Hepatic stellate cell (primary cell): ENCODE results near the gene NR4A2.
A peak's percentile ranks its signal among the peaks of the same experiment; 100 is the strongest.

Experiments
- DNase-seq: peaks from one replicate; pipeline ENCODE4 v3.0.0; 2011; ENCODE audit warnings: low spot score

The NR4A2 gene

DNA sequence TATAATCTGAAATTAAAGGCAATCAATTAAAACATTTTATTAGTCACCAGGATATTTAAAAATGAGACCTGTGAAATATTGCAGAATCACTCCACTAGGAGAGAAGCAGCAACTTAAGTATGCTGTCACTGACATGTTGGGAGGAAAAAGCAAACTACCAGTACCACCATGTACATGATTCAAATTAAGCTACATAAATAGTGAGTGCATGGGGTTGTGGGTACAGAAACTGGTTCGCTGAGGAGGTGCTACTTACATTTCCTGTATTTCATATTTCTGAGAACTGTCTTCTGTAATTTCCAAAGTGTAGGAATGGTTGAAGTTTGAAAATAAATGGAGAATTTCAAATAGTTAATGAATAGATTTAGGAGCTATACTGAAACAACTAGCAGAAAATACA is 7.9 kb upstream of the NR4A2 start:
- DNase-seq = no peak

DNA sequence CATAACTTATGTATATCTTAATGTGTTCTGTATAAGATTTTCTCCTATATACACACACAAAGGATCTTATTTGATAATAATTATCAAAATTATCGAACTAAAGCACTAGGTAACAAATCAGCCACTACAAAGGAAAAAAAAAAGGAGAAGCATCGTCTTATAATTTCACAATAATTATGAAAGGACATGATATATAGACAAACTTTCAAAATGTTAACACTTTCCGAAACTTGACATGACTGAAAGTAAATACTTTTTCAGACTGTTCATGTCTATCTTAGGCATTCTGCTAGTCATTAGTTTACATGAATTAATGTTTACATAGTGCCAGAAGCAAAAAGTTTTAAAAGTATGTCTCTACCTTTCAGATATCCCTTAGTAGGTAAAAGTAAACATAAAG is 7.3 kb upstream of the NR4A2 start:
- no peak for DNase-seq

DNA sequence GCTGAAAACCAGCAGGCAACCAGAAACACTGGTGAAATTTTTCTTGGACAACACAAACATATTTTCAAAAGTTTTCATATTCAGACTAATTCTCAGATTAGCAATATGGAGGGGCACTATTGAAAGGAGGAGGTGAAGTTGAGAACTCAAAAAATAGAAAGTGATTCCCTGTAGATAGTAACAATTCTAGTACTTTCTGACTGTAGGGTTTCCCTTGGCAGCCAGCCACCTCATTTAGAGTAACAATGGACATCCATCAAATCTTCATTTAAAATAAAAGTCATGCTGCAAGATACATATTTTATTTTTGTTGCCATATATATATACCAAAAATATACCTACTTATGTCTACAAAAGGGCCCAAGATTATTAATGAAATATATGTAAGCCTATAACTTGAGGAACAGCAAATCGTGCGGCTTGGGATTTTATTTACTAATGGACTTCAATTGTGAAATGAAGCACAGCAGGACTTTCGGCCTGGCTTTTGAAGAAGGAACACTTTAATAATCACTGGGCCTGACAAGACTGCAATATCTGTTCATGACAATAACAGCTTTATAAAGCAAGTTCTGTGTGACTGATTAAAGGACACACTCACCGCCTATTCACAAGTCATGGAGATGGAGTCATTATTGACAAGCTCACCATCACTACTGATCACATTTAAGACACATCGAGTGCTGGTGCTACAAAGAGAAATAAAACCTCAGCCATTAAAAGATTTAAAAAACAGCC is 6.8 kb upstream of the NR4A2 start:
- no peak for DNase-seq

DNA sequence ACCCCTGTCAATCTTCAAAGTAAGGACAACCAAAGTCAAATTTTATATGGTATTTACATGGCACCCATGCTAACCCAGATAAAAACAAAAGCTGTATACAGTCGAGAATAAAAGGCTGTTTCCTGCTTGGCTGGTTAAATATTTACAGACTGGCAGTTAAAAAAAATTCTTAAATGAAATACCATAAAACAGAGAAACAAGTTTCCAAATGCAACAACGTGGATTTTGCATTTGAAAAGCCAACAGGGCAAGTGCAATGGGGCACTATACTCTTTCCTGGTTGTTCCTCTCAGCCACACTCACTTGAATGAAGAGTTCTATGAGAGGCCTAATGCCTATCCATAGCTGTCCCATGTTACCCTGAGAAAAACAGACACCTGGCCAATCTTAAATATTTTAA is 6.1 kb upstream of the NR4A2 start:
- DNase-seq = no peak

DNA sequence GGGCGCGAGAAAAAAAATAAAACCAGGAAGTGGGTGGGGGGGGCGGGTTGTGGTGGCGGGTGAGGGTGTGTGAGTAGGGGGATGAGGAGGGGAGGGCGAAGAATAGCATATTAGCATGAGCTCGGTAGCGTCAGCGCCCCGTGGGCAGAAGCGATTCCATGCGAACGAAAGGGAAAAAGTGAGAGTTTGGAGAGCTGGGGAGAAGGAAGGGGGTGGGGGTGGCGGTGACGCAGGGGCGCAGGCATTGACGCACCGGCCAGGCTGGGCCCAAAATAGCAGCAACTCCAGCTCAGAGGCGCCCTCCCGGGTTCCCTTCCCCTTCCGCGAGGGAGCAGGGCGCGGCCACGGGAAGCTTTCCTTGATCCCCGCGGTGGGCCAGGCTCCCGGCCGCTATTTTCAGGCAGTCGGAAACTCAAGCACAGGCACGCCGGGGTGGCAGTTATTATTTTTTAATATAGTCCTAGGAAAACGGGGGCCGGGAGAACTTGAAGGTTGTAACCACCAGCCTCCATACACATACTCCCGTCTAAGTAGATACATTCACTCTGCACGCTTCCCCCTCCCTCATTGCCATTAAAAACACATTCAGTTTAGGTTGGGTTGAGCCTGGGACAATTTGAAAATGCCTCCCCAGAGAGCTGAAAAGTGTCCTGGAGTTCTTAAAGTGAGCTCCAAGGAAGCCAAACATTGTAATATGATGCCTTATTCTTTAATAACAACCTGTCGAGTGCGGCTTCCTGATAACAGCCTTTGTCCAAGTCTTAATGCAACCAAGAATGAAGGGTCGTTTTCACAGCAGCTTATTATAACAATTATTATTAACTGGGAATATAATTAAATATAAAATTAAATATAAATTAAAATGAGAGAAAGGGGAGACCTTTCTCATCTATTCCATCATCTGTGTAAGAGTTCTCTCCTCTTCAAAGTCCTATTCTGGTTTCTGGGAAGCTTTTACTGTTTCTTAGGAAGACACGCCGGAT is 2.3 kb upstream of the NR4A2 start:
- DNase-seq = peak; percentile 89

DNA sequence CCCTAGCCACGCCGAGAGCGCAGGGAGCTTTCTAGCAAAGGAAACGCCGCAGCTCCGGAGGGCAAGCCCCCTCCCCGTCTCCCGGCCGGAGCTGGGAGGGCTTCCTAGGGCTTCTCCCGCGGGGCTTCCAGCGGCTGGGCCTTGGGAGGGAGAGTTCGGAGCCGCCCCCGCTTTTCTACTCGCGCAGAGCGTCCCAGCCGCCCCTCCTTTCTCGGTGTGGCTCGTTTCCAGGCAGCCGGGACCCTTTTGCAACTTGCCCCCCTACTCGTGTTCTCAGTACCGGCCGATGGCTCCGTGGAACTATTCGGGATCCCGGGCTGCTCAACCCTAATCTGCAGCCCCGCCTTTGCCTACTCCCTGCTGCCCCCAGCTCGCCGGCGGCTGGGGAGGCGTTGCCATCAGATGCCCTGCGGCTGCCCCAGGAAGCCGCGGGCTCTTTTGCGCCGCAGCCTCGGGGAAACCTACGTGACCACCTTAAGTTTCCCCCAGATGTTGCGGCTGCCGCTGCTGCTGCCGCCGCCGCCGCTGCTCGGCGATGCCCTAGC is 1.5 kb upstream of the NR4A2 start:
- peak; percentile 74 for DNase-seq

DNA sequence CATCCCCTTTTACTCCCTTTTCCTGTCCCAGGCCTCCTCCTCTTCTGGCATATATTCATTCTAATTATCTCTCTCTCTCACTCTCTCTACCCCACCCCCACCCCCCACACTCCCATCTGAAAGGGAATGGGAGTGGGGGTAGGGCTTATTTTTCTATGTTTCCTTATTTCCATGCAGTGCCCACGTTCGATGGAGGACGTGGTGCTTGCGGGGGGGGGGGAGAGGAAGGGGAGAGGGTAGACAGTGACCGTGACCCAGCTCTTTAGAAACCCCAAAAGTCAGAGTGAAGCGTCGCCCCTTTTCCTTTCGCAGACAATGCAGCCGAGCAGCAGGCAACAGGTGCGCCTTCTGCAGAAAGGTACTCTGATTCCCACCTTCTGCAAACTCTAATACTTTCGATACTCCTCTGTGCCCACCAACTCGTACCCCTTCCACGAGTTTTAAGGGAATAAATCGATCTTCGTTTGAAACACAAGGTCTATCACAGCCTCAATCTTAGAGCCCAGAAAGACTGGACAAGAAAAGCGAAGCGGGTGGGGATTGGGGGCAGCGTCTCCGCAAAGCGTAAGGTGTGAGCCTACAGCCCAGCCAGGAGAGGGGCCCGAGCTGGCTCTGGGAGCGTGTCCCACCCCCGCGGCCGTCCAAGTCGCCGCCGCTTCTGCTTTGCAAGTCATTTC is 891 bp upstream of the NR4A2 start:
- DNase-seq = no peak

DNA sequence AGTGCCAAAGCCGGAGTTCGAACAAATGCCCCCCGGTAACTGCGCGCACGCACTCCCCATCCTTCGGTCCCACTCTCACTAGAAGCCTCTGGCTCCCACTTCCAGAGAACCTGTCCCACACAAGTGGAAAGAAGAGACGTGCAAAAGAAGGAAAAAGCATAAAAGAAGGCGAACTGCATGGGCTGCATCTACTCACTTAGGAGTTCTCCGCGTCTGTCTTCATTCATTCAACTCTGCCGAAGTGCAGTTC is 312 bp downstream of the NR4A2 start:
- DNase-seq = no peak

DNA sequence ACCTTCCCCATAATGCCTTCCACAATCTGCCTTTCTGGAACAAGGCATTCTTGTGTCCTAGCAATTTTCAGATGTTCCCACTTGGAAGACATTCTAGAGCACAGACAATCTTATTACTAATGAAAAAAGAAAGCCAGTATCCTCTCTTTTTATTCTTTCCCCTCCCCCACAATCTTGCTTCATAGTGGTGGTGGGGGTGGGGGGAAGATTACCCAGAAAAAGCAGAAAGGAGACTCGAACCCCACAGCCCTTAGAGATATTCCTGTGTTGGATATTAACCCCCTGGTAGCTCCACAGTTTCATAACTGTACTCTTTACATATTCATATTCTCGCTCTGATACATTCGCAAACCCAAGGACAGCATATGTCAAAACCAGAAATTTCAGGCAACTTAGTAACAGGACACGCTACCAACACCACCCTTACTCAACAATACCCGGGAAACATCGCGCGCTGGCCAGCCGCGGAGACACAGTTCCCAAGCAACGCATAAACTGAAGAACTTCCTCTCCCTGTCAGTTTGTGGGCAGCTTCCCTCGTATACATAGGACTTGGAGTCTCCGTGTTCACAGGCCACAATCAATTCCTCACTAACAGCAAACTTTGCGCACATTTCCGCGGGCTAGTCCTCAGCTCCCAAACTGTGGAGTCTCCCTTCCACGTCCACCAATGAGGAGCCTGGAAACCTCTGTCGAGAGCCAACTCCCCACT is 793 bp downstream of the NR4A2 start:
- peak; percentile 86 for DNase-seq

DNA sequence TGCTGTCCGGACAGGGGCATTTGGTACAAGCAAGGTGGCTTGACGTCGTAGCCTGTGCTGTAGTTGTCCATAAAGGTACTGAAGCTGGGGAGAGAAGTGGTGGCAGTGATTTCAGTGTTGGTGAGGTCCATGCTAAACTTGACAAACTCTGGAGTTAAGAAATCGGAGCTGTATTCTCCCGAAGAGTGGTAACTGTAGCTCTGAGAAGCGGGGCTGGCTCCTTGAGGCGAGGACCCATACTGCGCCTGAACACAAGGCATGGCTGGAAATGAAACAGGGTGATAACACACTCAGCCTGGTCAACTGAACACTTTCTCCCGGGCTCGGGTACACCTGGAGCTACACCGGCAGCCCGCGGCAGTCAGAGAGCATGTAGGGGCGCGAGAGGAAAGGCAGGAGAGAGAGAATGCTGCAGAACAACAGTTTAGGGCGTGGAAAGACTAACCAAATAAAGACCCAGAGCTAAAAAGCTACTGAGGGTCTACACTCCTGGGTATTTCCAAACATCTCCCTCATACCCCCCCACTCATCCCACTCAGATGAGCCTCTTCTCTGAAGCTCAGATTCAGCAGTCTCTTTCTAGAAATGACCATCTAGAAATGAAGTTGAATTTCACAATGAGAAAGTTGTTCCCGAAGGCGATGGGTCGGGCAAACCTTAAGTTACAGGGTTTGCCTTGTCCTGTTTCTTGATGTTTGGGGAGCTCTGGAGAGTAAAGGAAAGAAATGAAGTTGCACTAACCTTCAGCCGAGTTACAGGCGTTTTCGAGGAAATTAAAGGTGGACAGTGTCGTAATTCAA is 2.4 kb downstream of the NR4A2 start:
- no peak for DNase-seq

DNA sequence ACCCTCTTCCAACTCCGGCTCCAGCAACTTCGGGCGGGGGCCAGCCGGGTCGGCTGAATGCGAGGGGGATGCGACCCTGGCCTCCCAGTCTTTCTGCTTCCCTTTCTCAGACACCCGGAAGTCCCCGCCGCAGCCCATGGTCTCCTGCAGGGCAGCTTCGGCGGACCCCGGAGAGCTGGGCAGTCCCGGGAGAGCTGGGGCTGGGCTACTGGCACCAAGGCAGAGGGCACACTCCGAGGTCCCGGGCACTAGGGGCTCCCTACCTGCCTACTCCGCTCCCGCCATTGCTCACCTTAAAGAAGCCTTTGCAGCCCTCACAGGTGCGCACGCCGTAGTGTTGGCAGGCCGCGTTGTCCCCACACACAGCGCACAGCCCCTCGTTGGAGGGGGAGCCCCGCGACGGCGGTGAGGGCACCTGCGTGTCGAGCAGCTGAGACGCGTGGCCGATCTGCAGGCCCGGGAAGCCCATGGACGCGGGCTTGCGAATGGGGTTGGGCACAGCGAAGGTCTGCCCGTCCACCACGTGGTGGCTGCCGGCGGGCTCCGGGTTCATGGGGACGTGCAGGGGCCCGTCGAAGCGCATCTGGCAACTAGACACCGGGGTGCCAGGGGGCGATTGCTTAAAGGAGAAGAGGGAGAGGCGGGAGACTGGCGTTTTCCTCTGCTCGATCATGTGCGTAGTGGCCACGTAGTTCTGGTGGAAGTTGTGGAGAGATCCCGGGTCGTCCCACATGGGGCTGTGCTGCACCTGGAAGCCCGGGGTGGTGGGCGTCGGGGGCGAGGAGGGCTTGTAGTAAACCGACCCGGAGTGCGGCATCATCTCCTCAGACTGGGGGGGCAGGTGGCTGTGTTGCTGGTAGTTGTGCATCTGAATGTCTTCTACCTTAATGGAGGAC is 3.2 kb downstream of the NR4A2 start:
- no peak for DNase-seq

DNA sequence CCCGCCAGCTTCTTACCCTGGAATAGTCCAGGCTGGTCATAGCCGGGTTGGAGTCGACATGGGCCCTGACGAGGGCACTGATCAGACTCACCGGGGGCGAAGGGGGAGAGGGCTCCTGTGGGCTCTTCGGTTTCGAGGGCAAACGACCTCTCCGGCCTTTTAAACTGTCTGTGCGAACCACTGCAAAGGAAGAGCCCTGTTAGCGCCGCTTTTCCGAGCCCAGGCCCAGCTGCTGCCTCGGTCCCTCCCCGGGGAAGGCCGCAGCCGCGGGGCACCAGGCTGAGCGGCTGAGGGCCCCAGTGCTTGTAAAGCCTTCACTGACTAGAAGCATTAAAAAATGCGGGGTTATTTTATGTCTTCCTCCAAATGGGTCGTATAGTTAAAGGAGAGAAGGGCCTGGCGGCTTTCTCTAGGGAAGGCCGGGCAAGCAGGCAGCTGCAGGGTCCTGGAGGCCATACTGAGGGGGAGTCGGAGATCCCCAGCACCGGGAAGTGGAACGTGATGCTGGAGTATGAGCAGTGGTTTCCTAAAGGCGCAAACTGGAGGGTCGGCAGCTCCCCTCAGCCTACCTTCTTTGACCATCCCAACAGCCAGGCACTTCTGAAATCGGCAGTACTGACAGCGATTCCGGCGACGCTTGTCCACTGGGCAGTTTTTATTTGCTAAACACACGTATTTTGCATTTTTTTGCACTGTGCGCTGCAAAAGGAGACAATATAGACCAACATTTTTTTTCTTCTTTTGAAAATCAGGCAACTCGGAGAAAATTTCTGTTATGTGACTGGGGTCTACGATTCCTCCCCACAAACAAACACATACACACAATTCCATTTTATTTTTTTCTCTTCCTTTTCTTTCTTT is 4.5 kb downstream of the NR4A2 start:
- no peak for DNase-seq

DNA sequence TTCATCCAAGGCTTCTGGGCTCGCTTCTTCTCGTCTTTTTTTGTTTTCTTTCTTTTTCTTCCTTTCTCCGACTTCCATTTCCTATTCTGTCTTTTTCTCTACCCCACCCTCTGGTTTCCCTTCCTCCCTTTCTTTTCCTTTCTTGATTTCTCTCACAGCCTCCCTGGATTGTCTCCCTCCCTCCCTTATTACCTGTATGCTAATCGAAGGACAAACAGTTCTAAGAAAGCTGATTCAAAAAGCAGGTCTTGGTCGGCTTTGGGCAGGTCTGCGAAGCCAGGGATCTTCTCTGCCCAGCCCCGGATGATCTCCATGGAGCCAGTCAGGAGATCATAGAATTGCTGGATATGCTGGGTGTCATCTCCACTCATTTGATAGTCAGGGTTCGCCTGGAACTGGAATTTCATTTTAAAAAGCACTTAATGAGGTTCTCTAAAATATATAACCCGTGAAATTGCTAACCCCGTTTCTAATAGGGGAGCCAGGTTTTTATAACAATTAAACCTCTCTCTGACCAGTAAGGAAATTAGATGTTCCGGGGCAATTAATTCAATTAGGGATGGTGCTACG is 5.9 kb downstream of the NR4A2 start:
- DNase-seq = no peak

DNA sequence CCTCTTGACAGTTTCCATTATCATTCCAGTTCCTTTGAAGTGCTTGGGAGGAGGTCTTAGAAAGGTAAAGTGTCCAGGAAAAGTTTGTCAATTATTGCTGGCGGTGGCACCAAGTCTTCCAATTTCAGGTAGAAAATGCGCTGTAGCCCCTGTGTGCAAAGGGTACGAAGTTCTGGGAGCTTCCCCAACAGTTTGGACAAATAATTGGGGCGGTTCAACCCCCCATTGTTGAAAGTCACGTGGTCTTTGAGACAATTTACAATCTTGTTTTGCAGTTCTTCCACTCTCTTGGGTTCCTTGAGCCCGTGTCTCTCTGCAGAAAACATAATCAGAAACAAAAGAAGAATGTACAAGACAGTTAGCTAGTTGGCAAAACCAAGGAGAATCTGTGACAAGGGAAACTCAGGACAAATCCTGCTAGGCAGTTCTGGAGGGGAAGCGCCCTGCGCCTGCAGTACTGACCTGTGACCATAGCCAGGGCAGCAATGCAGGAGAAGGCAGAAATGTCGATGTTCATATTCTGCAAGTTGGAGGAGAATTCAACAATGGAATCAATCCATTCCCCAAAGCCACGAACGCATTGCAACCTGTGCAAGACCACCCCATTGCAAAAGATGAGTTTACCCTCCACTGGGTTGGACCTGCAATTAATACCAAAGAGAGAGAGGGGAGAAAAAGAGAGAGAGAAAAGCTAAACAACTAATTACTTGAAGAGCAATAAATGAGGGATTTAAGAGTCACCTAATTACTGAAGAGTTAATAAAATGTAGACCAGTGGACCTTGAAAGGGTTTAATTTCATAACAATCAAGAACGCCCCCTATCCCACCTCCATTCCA is 6.6 kb downstream of the NR4A2 start:
- no peak for DNase-seq

DNA sequence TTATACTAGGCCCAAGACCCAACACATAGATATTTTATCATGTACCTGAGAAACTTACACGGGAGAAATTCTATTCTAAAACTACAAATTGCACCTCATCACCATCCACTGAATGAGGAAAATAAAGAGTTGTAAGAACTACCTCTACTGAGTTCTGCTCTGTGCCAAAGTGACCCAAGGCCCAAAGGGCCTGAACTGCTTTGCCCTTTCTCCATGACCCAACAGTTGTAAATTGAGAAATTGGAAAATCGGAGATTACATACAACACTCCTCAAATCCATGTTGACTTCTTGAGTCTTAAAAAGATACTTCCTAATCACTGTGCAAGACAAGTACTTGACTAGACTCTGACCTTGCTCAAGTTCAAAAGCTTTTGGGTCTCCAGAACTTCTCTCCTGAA is 8.8 kb downstream of the NR4A2 start:
- no peak for DNase-seq

DNA sequence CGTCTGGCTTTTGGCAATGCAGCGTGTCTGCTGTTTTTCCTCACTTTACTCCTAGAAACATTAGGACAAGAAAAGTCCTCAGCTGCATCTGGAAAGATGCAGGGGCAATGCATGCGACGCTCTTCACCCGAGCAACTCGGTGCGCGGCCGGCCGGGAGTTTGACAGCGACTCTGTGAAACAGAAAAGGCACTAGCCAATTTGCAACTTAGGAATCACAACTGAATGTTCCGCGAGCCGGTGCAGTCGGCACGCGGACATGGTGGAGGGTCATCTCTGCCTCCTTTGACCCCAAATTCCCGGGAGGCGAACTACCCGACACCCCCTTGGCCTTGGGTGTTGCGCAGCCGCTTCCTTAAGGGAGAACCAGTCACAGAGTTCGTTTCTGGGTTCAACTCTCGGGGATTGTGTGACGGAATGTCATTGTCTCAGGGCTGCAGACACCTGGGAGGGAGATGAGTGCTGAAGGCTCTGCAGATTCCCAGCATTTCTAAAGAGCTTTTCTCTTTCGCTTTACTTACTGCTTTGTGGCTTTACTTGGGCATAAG is 9.8 kb downstream of the NR4A2 start:
- no peak for DNase-seq

DNA sequence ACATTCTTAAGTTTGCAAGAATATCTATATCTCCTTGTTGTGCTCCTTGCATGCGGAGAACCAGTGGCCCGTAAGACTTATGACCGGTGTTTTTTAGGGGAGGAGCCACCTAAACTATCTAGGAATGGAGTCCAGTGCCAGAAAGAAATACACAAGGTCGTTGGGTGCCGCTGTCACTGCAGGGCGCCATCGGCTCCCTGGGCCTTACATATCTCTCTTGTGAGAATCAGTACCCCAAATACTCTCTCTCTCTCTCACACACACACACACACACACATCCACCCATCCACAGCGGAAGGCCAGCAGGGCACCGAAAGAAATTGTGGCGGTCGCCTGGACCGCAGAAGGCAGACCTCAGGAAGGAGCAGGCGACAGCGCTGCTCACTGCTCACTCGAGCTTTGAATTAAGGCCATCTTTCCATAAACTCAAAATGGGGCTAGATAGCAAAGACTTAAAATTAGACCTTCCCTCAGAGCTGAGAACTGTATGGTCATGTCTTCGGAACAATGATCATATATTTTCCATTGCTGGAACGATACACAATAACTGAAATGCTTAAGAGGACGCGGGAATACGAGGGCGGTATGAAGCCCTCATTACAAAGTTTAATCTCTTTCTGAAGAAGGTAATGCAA is 10.4 kb downstream of the NR4A2 start:
- no peak for DNase-seq
